Ecto neural progenitor cell (in vitro differentiated cells): Measurements from ENCODE around the gene GRAMD4.

Experiments
- DNase-seq: peaks from one replicate; pipeline ENCODE4 v3.0.0-alpha.2; 2018; ENCODE audit warnings: low spot score

GRAMD4 gene

GRCh38 chr22:46691571-46691970, 71.4 kb downstream of the GRAMD4 start:
- DNase-seq, result no peak

GRCh38 chr22:46693634-46694415, 73.6 kb downstream of the GRAMD4 start:
- no peak for DNase-seq

- no peak for DNase-seq
Observed at GRCh38 chr22:46694416-46695170, 74.4 kb downstream of the GRAMD4 start.

GRCh38 chr22:46695346-46696228, 75.4 kb downstream of the GRAMD4 start:
- DNase-seq, result no peak

GRCh38 chr22:46696229-46696518, 76.0 kb downstream of the GRAMD4 start:
- DNase-seq, result no peak

- no peak for DNase-seq
Observed at GRCh38 chr22:46696614-46697013, 76.4 kb downstream of the GRAMD4 start.

- DNase-seq, result no peak
Observed at GRCh38 chr22:46697811-46698515, 77.8 kb downstream of the GRAMD4 start.

- no peak for DNase-seq
Observed at GRCh38 chr22:46699091-46699490, 78.9 kb downstream of the GRAMD4 start.

GRCh38 chr22:46701262-46701661, 81.1 kb downstream of the GRAMD4 start:
- DNase-seq, result no peak

- DNase-seq, result no peak
Observed at GRCh38 chr22:46703171-46703995, 83.2 kb downstream of the GRAMD4 start.

GRCh38 chr22:46703996-46704370, 83.8 kb downstream of the GRAMD4 start:
- no peak for DNase-seq

- DNase-seq, result no peak
Observed at GRCh38 chr22:46706060-46706459, 85.9 kb downstream of the GRAMD4 start.

GRCh38 chr22:46707305-46707704, 87.1 kb downstream of the GRAMD4 start:
- no peak for DNase-seq

GRCh38 chr22:46707827-46708570, 87.8 kb downstream of the GRAMD4 start:
- no peak for DNase-seq

GRCh38 chr22:46708766-46709330, 88.7 kb downstream of the GRAMD4 start:
- no peak for DNase-seq

- no peak for DNase-seq
Observed at GRCh38 chr22:46710806-46711205, 90.6 kb downstream of the GRAMD4 start.

- DNase-seq, result no peak
Observed at GRCh38 chr22:46712288-46712687, 92.1 kb downstream of the GRAMD4 start.

GRCh38 chr22:46714550-46714949, 94.4 kb downstream of the GRAMD4 start:
- DNase-seq, result no peak

GRCh38 chr22:46719921-46720320, 99.7 kb downstream of the GRAMD4 start:
- no peak for DNase-seq

GRCh38 chr22:46721501-46722085, 101.4 kb downstream of the GRAMD4 start:
- DNase-seq, result no peak
